NCI-H2029 (cell line): ENCODE results near the gene HTRA2.
"Not testable (repeated sequence)": the region's sequence is repeated elsewhere in the genome, so short reads cannot be mapped to it uniquely, and the experiment has no call there.

ENCODE experiments used
- DNase-seq: peaks from one replicate; lab custom pipeline; 2025; lab: John Stamatoyannopoulos, UW

The HTRA2 gene

DNA sequence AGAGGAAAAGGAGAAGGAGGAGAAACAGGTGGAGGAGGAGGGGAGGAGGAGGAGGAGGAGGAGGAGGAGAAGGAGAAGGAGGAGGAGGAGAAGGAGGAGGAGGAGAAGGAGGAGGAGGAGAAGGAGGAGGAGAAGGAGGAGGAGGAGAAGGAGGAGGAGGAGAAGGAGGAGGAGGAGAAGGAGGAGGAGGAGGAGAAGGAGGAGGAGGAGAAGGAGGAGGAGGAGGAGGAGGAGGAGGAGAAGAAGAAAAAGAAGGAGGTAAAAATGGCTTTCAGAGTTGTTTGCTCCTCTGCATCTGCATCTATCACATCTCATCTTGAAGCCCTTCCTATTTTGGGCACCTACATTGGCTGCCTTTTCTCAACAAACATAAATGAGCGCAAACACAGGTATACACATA lies 31.3 kb downstream of the HTRA2 start:
- not testable (repeated sequence) for DNase-seq

DNA sequence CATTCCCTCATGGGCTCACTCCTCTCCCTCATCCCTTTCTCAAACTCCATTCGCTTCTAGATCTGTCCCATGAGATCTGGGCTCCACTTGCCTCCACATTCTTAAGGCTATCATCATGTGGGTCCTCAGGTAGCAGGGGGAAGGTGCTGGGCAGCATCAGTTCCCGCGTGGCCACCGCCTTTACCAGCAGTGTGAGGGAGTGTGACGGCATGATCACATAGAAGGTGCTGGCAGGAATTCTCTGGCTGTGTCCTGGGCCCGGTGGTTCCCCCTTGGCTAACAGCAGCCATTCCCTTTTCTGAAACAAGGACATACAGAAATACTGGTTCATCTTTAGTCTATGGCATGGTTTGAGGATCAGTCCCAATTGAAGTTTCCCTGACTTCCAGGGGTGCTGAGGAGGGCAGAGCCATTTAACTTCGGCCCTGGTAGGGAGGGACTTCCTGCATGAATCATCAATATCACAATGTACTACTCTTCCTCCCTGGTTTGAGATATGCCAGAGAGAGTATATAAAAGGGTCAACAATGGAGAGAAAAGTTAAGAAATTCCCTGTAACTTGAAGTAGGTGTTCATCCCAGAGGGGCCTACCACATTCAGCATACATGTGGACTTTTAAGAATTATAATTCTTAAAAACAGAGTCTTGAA lies 32.5 kb downstream of the HTRA2 start:
- no peak for DNase-seq

DNA sequence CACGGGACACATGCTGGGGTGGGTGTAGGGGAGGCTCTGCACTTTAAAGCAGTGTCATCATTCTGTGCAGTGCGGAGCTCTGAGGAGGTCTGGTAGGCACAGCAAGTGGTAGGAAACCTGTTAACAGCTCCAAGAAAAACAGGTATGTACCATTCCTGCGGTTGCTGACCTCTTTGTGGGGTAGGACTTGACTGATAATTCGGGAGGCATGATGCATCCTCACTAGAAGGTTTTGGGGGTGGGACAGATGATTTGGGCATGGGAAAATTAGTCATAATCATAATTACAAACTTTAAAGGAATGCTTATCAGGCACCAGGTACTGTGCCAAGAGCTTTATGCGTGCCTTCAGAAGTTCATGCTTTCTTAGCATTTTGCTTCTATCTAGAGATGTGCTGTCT lies 34.5 kb downstream of the HTRA2 start:
- DNase-seq, result no peak

DNA sequence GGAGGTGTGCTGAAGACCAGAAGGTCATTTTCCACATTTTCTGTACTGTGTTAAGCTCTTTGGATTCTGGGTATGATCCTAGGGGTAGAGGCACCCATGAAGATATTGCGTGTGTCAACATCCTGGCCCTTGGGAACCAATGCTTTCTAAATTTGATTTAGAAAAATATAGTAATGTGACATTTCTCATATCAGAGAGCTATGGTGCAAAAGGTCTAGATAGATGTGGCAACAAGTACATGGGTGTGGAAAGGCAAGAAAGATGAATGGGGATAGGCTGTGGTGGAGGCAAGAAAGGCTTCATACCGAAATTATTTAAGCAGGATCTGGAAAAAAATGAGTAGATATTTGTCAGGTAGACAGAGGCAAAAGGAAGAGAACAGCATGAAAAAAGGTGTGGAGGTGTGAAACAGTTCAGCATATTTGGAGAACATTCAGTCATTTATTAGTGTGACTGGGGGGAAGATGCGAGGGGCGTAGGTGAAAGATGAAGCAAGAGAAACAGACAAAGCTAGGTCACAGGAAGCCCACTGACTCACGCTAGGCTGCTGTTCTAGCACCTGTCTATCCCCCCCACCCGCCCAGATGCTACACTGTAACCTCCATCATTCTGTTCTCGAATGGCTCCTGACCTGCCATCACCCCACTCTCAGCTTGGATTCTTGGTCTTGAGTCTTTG lies 36.5 kb downstream of the HTRA2 start:
- DNase-seq, result no peak

DNA sequence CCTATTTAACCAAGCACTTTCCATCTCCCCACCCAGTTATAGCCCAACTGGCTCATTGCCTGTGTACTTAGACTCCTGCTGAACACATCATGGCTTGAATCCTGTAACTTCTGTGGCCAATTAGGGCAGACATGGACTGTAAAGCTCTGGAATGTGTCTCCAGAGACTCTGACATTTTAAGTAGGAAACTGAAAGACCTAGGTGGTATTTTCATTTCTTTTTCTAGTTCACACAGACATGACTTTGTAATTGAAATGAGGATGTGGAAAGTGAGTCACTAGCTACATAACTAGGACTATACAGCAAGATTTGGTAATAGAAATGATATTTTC lies 37.0 kb downstream of the HTRA2 start:
- DNase-seq, result no peak

DNA sequence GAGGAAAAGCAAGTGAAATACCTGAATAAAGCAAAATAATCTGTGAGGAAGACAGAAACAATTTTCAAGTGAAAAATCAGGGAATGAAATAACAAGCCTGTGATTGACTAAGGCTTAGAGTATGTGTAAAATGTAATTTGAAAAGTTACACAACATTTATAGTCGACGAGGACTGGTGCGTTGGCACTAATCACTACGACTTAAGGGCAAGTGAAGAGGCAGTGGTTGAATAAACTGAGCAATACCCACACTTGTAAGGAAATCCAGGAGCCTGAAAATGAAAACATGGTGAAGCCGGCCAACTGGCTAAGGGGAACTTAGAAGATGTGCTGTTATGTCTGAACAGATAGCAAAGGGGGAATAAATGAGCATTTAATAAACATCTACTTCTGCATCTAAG lies 38.1 kb downstream of the HTRA2 start:
- no peak for DNase-seq

DNA sequence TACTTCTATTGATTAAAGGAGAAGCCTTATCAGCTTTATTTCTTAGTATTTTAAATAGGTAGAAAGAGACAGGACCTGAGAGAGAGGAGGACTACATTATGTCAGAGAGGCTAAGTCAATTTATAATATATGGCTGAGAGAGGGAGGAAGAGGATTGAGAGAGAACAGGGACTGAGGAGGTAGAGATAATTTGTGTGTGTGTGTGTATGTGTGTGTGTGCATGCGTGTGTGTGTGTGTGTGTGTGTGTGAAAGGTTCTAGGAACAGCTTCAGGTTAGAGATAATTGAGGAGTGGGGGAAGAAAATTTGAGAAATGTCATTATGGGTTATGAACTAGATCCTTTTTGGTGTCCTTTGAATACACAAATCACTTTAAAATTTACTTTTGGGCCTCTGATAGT lies 40.0 kb downstream of the HTRA2 start:
- DNase-seq, result no peak

DNA sequence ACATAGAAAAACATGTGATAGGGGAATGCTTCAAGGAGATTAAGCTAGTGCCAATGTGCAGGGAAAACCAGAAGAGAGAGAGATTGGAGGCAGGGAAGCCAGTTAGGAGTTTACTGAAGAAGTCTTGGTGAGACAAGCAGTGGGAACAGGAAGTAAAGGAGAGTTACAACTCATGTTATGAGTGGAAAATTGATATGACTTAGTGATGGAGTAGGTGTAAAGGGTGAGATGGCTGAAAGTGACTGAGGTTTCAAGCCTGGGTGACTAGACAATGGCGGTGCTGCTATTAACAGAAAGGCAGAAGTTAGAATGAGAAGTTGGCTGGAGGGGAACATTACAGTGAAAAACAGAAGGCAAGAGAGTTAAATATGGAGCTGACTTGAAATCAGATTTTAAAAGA lies 41.3 kb downstream of the HTRA2 start:
- DNase-seq, result no peak

DNA sequence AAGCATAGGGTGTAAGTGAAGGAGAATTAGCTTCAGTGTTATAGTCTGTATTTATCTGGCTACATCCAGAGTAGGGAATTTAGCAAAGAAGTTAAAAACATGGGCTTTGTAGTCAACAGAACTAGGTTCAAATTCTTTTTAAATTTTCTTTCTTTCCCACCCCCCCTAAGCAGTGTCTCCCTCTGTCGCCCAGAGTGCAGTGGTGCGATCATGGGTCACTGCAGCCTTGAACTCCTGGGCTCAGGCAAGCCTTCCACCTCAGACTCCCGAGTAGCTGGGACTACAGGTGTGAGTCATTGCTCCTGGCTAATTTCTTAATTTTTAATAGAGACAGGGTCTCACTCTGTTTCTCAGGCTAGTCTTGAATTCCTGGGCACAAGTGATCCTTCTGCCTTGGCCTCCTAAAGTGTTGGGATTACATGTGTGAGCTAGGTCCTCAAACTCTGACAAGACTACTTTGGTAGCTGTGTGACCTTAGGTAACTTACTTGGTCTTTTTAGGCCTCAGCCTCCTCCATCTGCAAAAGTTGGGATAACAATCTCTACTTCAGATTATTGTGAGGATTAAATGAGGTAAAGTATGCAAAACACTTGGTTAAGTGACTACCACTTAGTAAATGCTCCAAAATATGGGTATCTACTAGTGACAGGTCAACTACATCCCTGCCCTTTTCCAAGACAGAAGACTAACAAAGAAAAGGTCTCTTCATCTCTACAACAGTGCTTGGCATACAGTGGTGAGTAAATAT lies 42.6 kb downstream of the HTRA2 start:
- no peak for DNase-seq

DNA sequence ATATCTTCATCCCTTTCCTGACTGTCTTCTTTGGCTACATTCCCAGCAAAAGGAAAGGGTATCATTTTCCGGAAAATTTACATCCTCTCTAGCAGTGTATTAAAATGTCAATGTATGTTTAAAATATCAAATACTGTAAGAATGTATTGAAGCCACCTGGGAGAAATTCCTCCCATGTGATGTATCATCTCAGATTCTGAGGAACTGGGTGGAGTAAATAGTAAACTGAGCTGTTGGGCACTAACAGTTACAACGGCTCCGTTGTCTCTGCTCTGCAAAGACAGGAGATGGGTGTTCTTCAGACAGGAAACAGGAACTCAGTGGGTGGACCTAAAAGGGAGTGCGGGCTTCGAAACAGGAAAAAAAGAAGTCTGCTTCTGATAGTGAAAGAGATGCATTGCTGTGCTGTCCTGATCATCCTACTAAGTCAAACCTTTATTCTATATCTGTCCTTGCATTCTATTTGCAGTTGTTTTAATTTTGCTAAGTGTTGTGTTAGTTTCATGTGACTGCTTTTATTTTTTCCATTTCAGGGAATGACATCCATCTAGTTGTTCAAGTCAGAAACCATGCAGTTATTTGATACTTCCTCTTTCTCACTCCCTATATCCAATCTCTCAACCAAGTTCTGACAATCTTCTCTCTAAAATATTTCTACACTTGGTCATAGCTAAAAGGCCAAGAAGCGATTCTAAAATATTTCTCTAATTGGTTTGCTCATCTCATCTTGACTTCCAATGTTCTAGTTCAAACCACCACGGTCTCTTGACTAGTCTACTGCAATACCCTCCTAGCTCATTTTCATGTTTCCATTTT lies 44.2 kb downstream of the HTRA2 start:
- DNase-seq, result no peak

DNA sequence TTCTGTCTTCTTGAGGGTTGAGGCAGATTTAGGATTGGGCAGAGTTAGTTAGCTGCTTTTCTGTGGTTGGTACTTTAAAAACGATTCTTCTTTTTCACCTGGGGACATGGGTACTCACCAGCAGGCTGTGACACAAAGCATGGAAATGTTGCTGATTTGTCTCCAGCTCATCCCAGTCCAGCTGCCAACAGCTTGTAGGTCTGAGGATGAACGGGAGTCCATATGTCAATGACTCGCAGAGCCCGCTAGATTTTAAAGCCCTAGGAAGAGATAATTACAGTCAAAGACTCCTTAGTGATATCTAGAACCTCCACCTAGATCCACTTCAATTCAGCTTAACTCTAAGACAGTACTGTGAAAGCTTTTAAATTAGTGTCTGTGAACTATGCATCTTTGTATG lies 45.6 kb downstream of the HTRA2 start:
- no peak for DNase-seq

DNA sequence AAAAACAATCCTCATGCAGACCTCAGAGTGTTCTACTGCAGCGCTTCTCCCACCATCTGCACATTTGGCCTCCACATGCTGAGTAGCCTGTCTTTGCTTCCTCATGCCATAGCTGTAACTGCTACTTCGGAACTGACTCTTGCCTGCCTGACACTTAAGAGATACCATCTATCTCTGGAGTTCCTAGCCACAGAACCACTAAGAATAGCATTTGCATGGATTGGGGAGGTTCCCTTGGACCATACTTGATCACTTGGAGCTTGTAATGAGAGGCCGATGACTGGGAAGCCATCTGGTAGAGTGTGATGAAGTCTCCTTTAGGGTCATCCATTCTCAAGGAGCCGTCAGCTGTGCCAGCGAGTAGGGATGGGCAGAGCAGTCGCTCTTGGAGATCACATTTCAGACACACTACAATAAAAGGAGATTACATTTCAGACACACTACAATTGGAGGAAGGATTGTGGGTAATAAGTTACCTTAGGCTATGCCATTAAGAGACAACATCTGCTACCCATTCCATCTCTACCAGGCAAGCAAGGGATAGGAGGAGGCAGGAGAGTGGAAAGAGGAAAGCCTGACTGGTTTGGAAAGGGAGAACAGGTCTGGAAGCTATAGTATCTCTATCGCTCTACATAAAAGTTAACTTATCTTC lies 46.6 kb downstream of the HTRA2 start:
- DNase-seq, result no peak

DNA sequence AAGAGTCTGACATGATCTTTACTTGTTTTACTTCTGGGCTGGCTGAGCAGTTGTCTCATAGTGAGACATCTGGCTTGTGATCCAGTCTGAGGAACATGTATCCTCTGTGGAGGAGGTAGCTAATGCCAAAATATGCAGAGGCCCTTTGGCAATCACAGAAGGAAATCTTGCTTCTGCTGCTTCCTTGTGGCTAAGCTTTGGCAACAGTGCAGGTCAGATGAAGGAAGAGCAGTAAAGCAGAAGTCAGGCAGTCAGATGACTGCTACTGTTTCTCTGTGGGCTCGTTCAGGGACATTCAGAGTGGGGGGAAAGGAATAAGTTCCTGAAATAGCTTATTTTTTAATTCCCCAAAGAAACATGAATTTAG lies 47.1 kb downstream of the HTRA2 start:
- no peak for DNase-seq

DNA sequence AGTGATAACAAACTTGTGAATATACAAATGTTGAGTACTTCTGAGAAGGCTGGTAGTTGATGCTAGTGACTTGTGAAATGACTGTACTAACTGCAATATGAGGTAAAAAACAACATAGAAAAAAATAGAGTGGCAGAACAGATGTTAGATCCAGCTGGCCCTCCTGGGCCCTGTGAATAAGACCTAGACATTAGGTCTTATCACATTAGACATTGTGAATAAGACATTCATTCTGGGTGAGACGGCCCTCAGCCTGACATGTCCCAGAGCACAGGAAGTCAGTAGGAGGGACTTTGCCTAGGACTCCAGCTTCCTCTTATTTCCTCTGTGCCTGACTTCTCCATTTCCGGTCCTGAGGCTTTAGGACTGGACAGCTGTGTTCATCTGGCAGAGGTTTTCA lies 47.7 kb downstream of the HTRA2 start:
- DNase-seq, result no peak

DNA sequence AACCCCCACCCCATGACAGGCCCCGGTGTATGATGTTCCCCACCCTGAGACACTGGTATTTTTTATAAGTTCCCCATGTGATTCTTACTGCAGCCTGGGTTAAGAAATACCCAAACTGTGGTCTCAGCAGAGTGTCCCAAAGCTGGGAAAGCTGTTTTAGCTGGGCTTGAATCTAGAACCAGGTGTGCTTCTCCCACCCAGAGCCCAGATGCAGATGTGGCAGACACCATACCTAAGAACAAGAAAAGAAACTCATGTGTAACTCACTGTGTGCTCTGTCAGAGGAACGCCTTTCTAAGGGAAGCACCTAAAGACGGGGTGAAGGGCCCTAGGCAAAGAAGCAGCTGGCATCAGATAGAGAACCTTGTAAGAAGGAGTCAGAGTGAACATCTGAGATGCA lies 48.7 kb downstream of the HTRA2 start:
- DNase-seq, result no peak

DNA sequence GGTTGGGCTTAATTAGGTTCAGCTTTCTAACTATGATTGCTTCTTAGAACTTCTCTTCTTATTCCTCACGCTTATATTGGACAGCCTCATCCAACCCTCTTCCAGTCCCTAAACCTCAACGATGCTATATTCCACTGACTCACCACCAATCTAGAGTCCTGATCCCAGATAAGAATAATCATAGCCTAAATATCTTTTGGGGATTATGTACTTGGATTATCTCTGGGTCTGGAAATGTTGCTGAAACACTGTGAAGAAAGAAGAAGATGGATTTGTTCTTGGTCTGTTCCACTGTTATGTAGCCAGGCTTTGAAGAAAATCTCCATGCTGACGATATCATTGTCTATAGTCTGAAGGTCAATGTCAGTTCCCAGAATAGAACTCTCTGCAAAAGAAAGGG lies 51.7 kb downstream of the HTRA2 start:
- no peak for DNase-seq

DNA sequence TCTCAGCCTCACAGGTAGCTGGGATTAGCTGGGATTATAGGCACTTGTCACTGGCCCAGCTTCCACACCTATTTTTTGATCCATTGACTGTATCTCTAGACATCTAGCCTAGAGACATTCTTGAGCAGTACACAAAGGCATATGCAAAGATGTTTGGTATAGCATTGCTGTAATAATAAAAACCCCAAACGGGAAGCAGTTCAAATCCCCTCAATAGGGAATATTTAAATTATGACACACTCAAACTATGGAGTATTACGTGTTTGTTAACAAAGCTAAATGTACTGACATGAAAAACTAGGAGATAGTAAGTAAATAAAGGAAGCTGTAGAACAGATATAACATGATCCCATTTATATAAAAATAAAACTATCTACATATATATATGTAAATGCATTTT lies 52.5 kb downstream of the HTRA2 start:
- DNase-seq, result no peak
